A673 (cell line): ENCODE data around the gene C2CD4B. TPM values are rescaled to one million over a fixed set of nuclear protein-coding genes. Genes with fewer than 3 reads are reported as not detected.

Experiments
- BruUV-seq: library from RNA; stranded (reverse); fragments of 400-500 nt; replicated peaks from 2 replicates; lab custom pipeline; 2021; lab: Mats Ljungman, UMichigan
- CTCF ChIA-PET: fragments of 300-600 bp; sonication (Branson Sonifier 250); formaldehyde crosslinking; loops from one replicate; lab custom pipeline; 2022; ENCODE audit warnings: antibody characterized with exemption; lab: Charles Lee
- POLR2A ChIA-PET: fragments of 300-600 bp; sonication (Branson Sonifier 250); formaldehyde crosslinking; loops from one replicate; lab custom pipeline; 2022; ENCODE audit warnings: antibody characterized with exemption; ENCODE audit not compliant: low non-redundant PET; lab: Charles Lee
- DNase-seq: peaks from one replicate; pipeline ENCODE4 v3.0.0-alpha.2; 2015; ENCODE audit warnings: low spot score
- H3K27ac ChIP-seq: fragments of 200-600 bp; sonication (generic); 2 replicates; pipeline ENCODE4 v1.5.1; 2016; ENCODE audit warnings: mixed run types, low read depth, mild to moderate bottlenecking, mixed read lengths, antibody characterized with exemption, low read length; ENCODE audit not compliant: poor library complexity, severe bottlenecking
- H3K27me3 ChIP-seq: fragments of 200-600 bp; sonication (generic); replicated peaks from 2 replicates; pipeline ENCODE4 v1.6.1; 2017; ENCODE audit warnings: mixed run types, low read depth, mild to moderate bottlenecking, mixed read lengths, antibody characterized with exemption, low read length; ENCODE audit not compliant: insufficient read depth, poor library complexity
- H3K36me3 ChIP-seq: fragments of 200-600 bp; sonication (generic); 2 replicates; pipeline ENCODE4 v1.6.1; 2016; ENCODE audit warnings: mixed run types, mild to moderate bottlenecking, mixed read lengths, antibody characterized with exemption, low read length; ENCODE audit not compliant: insufficient read depth, poor library complexity, severe bottlenecking
- H3K4me1 ChIP-seq: fragments of 200-600 bp; sonication (generic); 2 replicates; pipeline ENCODE4 v1.6.1; 2017; ENCODE audit warnings: mixed run types, mild to moderate bottlenecking, mixed read lengths, antibody characterized with exemption, low read length; ENCODE audit not compliant: insufficient read depth, poor library complexity, severe bottlenecking
- H3K4me3 ChIP-seq: fragments of 200-600 bp; sonication (generic); 2 replicates; pipeline ENCODE4 v1.5.1; 2016; ENCODE audit warnings: low read depth, mixed run types, mild to moderate bottlenecking, mixed read lengths, low read length; ENCODE audit not compliant: poor library complexity, severe bottlenecking
- H3K9me3 ChIP-seq: fragments of 200-600 bp; sonication (generic); 2 replicates; pipeline ENCODE4 v1.6.1; 2016; ENCODE audit warnings: mixed run types, low read depth, mild to moderate bottlenecking, mixed read lengths, antibody characterized with exemption, low read length; ENCODE audit not compliant: poor library complexity, severe bottlenecking
- CTCF ChIP-seq: fragments of 300-800, 200-600 bp; sonication (generic); conservative IDR thresholded peaks from 2 replicates; pipeline ENCODE4 v1.5.1; 2017; ENCODE audit warnings: low read depth, mild to moderate bottlenecking, antibody characterized with exemption, low read length, moderate library complexity, mixed read lengths
- EZH2 ChIP-seq: fragments of 200-600 bp; sonication (generic); IDR thresholded peaks from 2 replicates; pipeline ENCODE4 v1.6.1; 2017; ENCODE audit warnings: borderline replicate concordance, low read depth, mild to moderate bottlenecking, mixed read lengths, antibody characterized with exemption, low read length; ENCODE audit not compliant: poor library complexity, severe bottlenecking
- intact Hi-C: fragments of 100-400 bp; cut with micrococcal nuclease; formaldehyde crosslinking; loops from one replicate; pipeline ENCODE4 v1.10.0; 2022; ENCODE audit not compliant: unreplicated experiment
- total RNA-seq: library from RNA; stranded (reverse); gene quantifications from 2 replicates; pipeline ENCODE4 v1.2.3, GENCODE V29; 2021

Gene C2CD4B
- total RNA-seq, 1 experiment from 2014 or later: 0.54 TPM

- peaks cover 51% of the 10 kb centered on the region for H3K4me1 ChIP-seq
- POLR2A ChIA-PET: no interaction called here
- intact Hi-C loops: no loop called here
- H3K27ac ChIP-seq: no peak overlapping the region
- no TSS peak for BruUV-seq
- DNase-seq: no peak
- no peak overlapping the region for H3K4me3 ChIP-seq
- TF ChIP-seq CTCF (no peak), EZH2 (no peak)
- no peaks in the 10 kb centered on the region for H3K27me3 ChIP-seq
- no peaks in the 10 kb centered on the region for H3K9me3 ChIP-seq
- no peaks in the 10 kb centered on the region for H3K36me3 ChIP-seq
- CTCF ChIA-PET: no interaction called here
These were observed 43.6 kb downstream of the C2CD4B start for GRCh38 chr15:62121273-62122015.

- Histone ChIP-seq H3K27me3 (no peaks in the 10 kb centered on the region), H3K4me1 (peaks cover 49% of the 10 kb centered on the region), H3K4me3 (no peak overlapping the region), H3K27ac (peak overlapping the region; percentile 87), H3K9me3 (no peaks in the 10 kb centered on the region), H3K36me3 (no peaks in the 10 kb centered on the region)
- TF ChIP-seq CTCF (no peak), EZH2 (no peak)
- no peak for DNase-seq
- intact Hi-C loops: no loop called here
- CTCF ChIA-PET: no interaction called here
- BruUV-seq: no TSS peak
- POLR2A ChIA-PET: no interaction called here
These were observed 44.3 kb downstream of the C2CD4B start for GRCh38 chr15:62120776-62121175.

GRCh38 chr15:62119874-62120273, 45.2 kb downstream of the C2CD4B start:
- BruUV-seq: no TSS peak
- H3K4me3 ChIP-seq: no peak overlapping the region
- TF ChIP-seq EZH2: no peak
- no peak for TF ChIP-seq CTCF
- H3K4me1 ChIP-seq: peaks cover 40% of the 10 kb centered on the region
- intact Hi-C loops: no loop called here
- ChIA-PET CTCF (no interaction called here), POLR2A (no interaction called here)
- H3K27ac ChIP-seq: peak overlapping the region; percentile 87
- H3K9me3 ChIP-seq: no peaks in the 10 kb centered on the region
- no peaks in the 10 kb centered on the region for H3K36me3 ChIP-seq
- DNase-seq: no peak
- H3K27me3 ChIP-seq: no peaks in the 10 kb centered on the region
